ENCODE data around the gene MAST2. TPM values are rescaled to one million over a fixed set of nuclear protein-coding genes. Genes with fewer than 3 reads are reported as not detected.

The MAST2 gene
- total RNA-seq, 1 experiment from 2014 or later: 38.4 TPM

DNA sequence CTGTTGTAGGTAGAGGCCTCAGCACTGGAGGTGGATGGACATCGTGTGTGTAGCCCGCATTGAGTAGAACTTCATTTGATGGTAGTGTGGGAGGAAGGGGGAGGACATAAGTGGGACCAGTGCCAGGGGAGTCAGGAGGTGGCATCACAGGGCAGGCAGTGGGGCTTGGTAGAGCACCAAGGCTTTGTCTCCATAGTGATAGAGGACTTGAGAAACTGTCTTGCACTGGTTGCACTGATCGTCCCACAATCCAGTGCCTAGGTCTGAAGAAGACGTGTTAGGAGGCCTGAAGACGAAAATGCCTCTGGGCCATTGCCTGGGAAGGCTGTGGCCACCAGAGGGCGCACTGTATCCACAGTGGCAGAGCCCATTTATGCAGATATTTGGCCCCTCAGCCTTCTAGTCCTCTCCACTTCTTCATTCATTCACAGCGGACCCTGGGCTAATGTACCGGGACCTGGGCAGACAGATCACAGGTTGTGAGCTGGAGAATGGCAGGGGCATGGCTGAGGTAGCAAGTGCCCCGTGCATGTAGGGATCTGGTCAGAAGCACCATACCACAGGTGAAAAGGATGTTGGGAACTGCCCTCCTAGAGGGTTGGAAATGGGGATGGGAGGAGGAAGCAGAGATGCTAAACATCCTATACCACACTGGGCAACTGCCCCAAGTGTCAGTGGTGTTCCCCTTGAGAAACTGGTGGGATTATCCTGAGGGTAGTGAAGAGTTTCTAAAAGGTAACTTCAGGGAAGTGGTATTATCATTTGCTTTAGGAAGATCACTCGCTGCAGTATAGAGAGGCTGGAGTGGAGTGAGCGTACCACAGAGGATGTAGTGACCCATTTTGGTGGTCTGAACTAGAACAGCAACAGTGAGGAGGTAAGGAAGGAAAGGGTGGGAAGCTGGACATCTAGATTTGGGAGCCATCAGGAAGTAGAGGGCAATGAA, 233.8 kb downstream of the MAST2 start:
- intact Hi-C loops (cut with micrococcal nuclease; ENCODE audit: unreplicated experiment): loop anchor here (1.0 to 5.0 kb wide), 3 partner anchors 95 to 186 kb away; partner anchors contain the start of gene PIK3R3
- TF ChIP-seq, protein P1, sequence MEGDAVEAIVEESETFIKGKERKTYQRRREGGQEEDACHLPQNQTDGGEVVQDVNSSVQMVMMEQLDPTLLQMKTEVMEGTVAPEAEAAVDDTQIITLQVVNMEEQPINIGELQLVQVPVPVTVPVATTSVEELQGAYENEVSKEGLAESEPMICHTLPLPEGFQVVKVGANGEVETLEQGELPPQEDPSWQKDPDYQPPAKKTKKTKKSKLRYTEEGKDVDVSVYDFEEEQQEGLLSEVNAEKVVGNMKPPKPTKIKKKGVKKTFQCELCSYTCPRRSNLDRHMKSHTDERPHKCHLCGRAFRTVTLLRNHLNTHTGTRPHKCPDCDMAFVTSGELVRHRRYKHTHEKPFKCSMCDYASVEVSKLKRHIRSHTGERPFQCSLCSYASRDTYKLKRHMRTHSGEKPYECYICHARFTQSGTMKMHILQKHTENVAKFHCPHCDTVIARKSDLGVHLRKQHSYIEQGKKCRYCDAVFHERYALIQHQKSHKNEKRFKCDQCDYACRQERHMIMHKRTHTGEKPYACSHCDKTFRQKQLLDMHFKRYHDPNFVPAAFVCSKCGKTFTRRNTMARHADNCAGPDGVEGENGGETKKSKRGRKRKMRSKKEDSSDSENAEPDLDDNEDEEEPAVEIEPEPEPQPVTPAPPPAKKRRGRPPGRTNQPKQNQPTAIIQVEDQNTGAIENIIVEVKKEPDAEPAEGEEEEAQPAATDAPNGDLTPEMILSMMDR (conservative IDR thresholded peaks at IDR 0.05; ENCODE audit: low read depth, low read length): peak; percentile 97
- TF ChIP-seq EZH2 (IDR thresholded peaks at IDR 0.05; ENCODE audit: borderline replicate concordance, low read depth, low read length, poor library complexity, severe bottlenecking): no peak
- Histone ChIP-seq H3K36me3 (ENCODE audit: insufficient read depth, low read length, poor library complexity, severe bottlenecking) (no peaks in the 10 kb centered on the region), H3K4me1 (ENCODE audit: insufficient read depth, low read length, poor library complexity, severe bottlenecking) (peaks cover 35% of the 10 kb centered on the region), H3K4me3 (ENCODE audit: low read depth, low read length, poor library complexity, severe bottlenecking) (no peak overlapping the region), H3K9me3 (ENCODE audit: low read depth, low read length, poor library complexity, severe bottlenecking) (no peaks in the 10 kb centered on the region), H3K27me3 (replicated peaks; ENCODE audit: insufficient read depth, low read depth, low read length, poor library complexity) (no peaks in the 10 kb centered on the region), H3K27ac (ENCODE audit: low read depth, low read length, poor library complexity, severe bottlenecking) (no peak overlapping the region)
- ChIA-PET CTCF (no interaction called here), POLR2A (ENCODE audit: low non-redundant PET) (no interaction called here)
- BruUV-seq (replicated peaks): no TSS peak
- peak; percentile 88 for DNase-seq (ENCODE audit: low spot score)

DNA sequence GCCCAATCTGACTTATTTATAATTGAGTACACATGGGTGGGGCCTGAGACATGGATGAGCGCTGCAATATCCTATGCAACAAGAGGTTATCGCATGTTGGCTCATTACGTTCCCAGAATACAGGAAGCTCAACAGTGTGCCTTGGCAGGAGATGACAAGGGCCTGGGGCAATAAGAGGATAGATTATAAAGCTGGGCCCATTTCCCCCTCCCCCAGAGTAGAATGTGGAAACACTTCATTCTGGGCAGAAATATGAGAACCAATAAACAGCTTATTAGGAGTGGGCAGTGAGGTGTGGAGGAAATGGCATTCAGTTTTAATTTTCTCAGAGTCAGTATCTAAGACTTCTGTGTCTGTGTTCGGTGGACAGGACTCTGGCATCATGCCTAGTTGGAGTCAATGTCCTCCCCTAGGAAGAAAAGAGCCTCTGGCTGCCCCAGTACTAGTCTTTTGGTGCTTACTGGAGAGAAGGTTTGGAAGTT, 236.2 kb downstream of the MAST2 start:
- CTCF ChIA-PET: interaction anchor here (0.6 to 1.7 kb wide), 3 partner anchors 134 to 184 kb away, joined by 3 to 11 read pairs (median 6); no protein-coding TSS in a partner anchor
- TF ChIP-seq, protein P1 (conservative IDR thresholded peaks at IDR 0.05; ENCODE audit: low read depth, low read length): no peak
- TF ChIP-seq EZH2 (IDR thresholded peaks at IDR 0.05; ENCODE audit: borderline replicate concordance, low read depth, low read length, poor library complexity, severe bottlenecking): no peak
- Histone ChIP-seq H3K36me3 (ENCODE audit: insufficient read depth, low read length, poor library complexity, severe bottlenecking) (no peaks in the 10 kb centered on the region), H3K27ac (ENCODE audit: low read depth, low read length, poor library complexity, severe bottlenecking) (peak overlapping the region; percentile 68), H3K9me3 (ENCODE audit: low read depth, low read length, poor library complexity, severe bottlenecking) (no peaks in the 10 kb centered on the region), H3K27me3 (replicated peaks; ENCODE audit: insufficient read depth, low read depth, low read length, poor library complexity) (no peaks in the 10 kb centered on the region), H3K4me3 (ENCODE audit: low read depth, low read length, poor library complexity, severe bottlenecking) (no peak overlapping the region), H3K4me1 (ENCODE audit: insufficient read depth, low read length, poor library complexity, severe bottlenecking) (peaks cover 35% of the 10 kb centered on the region)
- intact Hi-C loops (cut with micrococcal nuclease; ENCODE audit: unreplicated experiment): loop anchor here (5.0 kb wide), 1 partner anchor 93 kb away; the partner anchor contains the start of gene PIK3R3
- POLR2A ChIA-PET (ENCODE audit: low non-redundant PET): interaction anchor here (0.5 to 0.6 kb wide), 2 partner anchors 20 to 88 kb away, joined by 4 to 7 read pairs; no protein-coding TSS in a partner anchor
- BruUV-seq (replicated peaks): no TSS peak
- peak; percentile 93 for DNase-seq (ENCODE audit: low spot score)

DNA sequence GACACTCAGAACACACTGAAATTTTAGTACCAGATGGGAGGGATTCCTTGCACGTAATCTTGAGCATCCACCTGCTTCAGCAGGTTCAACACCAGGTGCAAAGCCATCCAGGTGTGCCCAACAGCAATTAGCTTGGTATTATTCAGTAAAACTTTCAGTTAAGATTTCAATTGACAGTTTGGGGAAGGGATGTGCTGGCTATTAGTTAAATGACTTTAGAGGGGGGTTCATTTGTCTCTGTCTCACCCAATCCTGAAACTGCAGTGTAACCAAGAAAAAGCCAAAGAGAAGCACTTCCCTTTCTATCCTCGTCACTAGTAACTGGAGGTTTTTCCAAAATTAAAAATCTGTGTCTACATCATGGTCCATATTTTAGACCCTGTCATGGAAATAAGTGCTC, 238.1 kb downstream of the MAST2 start:
- no peak overlapping the region for H3K4me3 ChIP-seq (ENCODE audit: low read depth, low read length, poor library complexity, severe bottlenecking)
- peak overlapping the region; percentile 8 for H3K27ac ChIP-seq (ENCODE audit: low read depth, low read length, poor library complexity, severe bottlenecking)
- H3K9me3 ChIP-seq (ENCODE audit: low read depth, low read length, poor library complexity, severe bottlenecking): no peaks in the 10 kb centered on the region
- no peak for DNase-seq (ENCODE audit: low spot score)
- intact Hi-C loops (cut with micrococcal nuclease; ENCODE audit: unreplicated experiment): no loop called here
- no peaks in the 10 kb centered on the region for H3K27me3 ChIP-seq (replicated peaks; ENCODE audit: insufficient read depth, low read depth, low read length, poor library complexity)
- H3K4me1 ChIP-seq (ENCODE audit: insufficient read depth, low read length, poor library complexity, severe bottlenecking): peaks cover 35% of the 10 kb centered on the region
- no peak for TF ChIP-seq EZH2 (IDR thresholded peaks at IDR 0.05; ENCODE audit: borderline replicate concordance, low read depth, low read length, poor library complexity, severe bottlenecking)
- TF ChIP-seq, protein P1 (conservative IDR thresholded peaks at IDR 0.05; ENCODE audit: low read depth, low read length): no peak
- BruUV-seq (replicated peaks): no TSS peak
- H3K36me3 ChIP-seq (ENCODE audit: insufficient read depth, low read length, poor library complexity, severe bottlenecking): no peaks in the 10 kb centered on the region
- POLR2A ChIA-PET (ENCODE audit: low non-redundant PET): no interaction called here
- CTCF ChIA-PET: no interaction called here

Data from A673 (cell line).